Loucy (cell line): ENCODE results near the gene TAF1D.

Experiments
- H2AFZ ChIP-seq: fragments of 200-600 bp; sonication (generic); 2 replicates; pipeline ENCODE4 v1.6.0; 2016; ENCODE audit warnings: antibody characterized with exemption, mild to moderate bottlenecking, low read length, moderate library complexity
- H3F3A ChIP-seq: fragments of 200-600 bp; 2 replicates; pipeline ENCODE4 v1.6.0; 2016; ENCODE audit warnings: antibody characterized with exemption, low read depth, mild to moderate bottlenecking
- H3K27me3 ChIP-seq: fragments of 200-600 bp; sonication (generic); 2 replicates; pipeline ENCODE4 v1.6.1; 2014; ENCODE audit warnings: low read length, mild to moderate bottlenecking; ENCODE audit not compliant: insufficient read depth, poor library complexity, severe bottlenecking
- H3K36me3 ChIP-seq: fragments of 200-600 bp; sonication (generic); 2 replicates; pipeline ENCODE4 v1.6.1; 2016; ENCODE audit warnings: low read length; ENCODE audit not compliant: insufficient read depth
- H3K4me1 ChIP-seq: fragments of 200-600 bp; sonication (generic); 2 replicates; pipeline ENCODE4 v1.5.1; 2014; ENCODE audit warnings: low read length, mild to moderate bottlenecking; ENCODE audit not compliant: insufficient read depth, poor library complexity, severe bottlenecking
- H3K4me2 ChIP-seq: fragments of 200-600 bp; sonication (generic); 2 replicates; pipeline ENCODE4 v1.6.0; 2014; ENCODE audit warnings: antibody characterized with exemption, low read length, low read depth, mild to moderate bottlenecking; ENCODE audit not compliant: poor library complexity, severe bottlenecking
- H3K4me3 ChIP-seq: fragments of 200-600 bp; sonication (generic); 2 replicates; pipeline ENCODE4 v1.5.1; 2014; ENCODE audit warnings: low read length, mild to moderate bottlenecking, mixed read lengths; ENCODE audit not compliant: poor library complexity, severe bottlenecking
- H3K79me2 ChIP-seq: fragments of 200-600 bp; sonication (generic); 2 replicates; pipeline ENCODE4 v1.6.1; 2014; ENCODE audit warnings: low read length; ENCODE audit not compliant: insufficient read depth
- H3K9ac ChIP-seq: fragments of 200-600 bp; sonication (generic); 2 replicates; pipeline ENCODE4 v1.6.0; 2014; ENCODE audit warnings: mild to moderate bottlenecking, low read depth, low read length, moderate library complexity; ENCODE audit not compliant: poor library complexity, severe bottlenecking
- H3K9me2 ChIP-seq: fragments of 200-600 bp; sonication (generic); replicated peaks from 2 replicates; pipeline ENCODE4 v1.6.1; 2016; ENCODE audit warnings: low read depth, low read length, mixed read lengths
- H3K9me3 ChIP-seq: fragments of 200-600 bp; sonication (generic); 2 replicates; pipeline ENCODE4 v1.6.1; 2014; ENCODE audit warnings: mild to moderate bottlenecking, antibody characterized with exemption, low read length, low read depth; ENCODE audit not compliant: insufficient read depth
- H4K20me1 ChIP-seq: fragments of 200-600 bp; sonication (generic); 2 replicates; pipeline ENCODE4 v1.6.0; 2014; ENCODE audit warnings: antibody characterized with exemption, low read length, mild to moderate bottlenecking; ENCODE audit not compliant: insufficient read depth, poor library complexity, severe bottlenecking
- CTCF ChIP-seq: fragments of 200-600 bp; sonication (generic); conservative IDR thresholded peaks from 2 replicates; pipeline ENCODE4 v1.5.1; 2014; ENCODE audit warnings: mild to moderate bottlenecking, antibody characterized with exemption, low read length
- EZH2phosphoT487 ChIP-seq: fragments of 200-600 bp; IDR thresholded peaks from 2 replicates; pipeline ENCODE4 v1.6.1; 2018; ENCODE audit warnings: antibody characterized with exemption, mild to moderate bottlenecking, moderate library complexity, borderline replicate concordance

Gene TAF1D

GRCh38 chr11:93770160-93770559, 28.9 kb upstream of the TAF1D start:
- no peaks in the 10 kb centered on the region for H4K20me1 ChIP-seq
- TF ChIP-seq EZH2phosphoT487 = no peak
- no peaks in the 10 kb centered on the region for H3K27me3 ChIP-seq
- H3K4me3 ChIP-seq = no peak overlapping the region
- no peaks in the 10 kb centered on the region for H3F3A ChIP-seq
- peaks cover 5% of the 10 kb centered on the region; the same call in 1 of the 2 replicates for H3K9me3 ChIP-seq
- no peaks in the 10 kb centered on the region for H3K36me3 ChIP-seq
- no peaks in the 10 kb centered on the region for H3K9me2 ChIP-seq
- H2AFZ ChIP-seq = no peak overlapping the region
- no peak overlapping the region for H3K9ac ChIP-seq
- no peaks in the 10 kb centered on the region for H3K79me2 ChIP-seq
- no peaks in the 10 kb centered on the region for H3K4me1 ChIP-seq
- no peak overlapping the region for H3K4me2 ChIP-seq

GRCh38 chr11:93767018-93767417, 25.7 kb upstream of the TAF1D start:
- Histone ChIP-seq H3K4me1 (no peaks in the 10 kb centered on the region), H2AFZ (no peak overlapping the region), H3K9me3 (no peaks in the 10 kb centered on the region), H3K79me2 (no peaks in the 10 kb centered on the region), H3K27me3 (no peaks in the 10 kb centered on the region), H3F3A (no peaks in the 10 kb centered on the region), H3K9ac (no peak overlapping the region), H3K4me3 (no peak overlapping the region), H3K9me2 (no peaks in the 10 kb centered on the region), H3K36me3 (no peaks in the 10 kb centered on the region), H4K20me1 (no peaks in the 10 kb centered on the region), H3K4me2 (no peak overlapping the region)
- no peak for TF ChIP-seq CTCF
- no peak for TF ChIP-seq EZH2phosphoT487

GRCh38 chr11:93766504-93766903, 25.2 kb upstream of the TAF1D start:
- Histone ChIP-seq H3K79me2 (no peaks in the 10 kb centered on the region), H3K4me3 (no peak overlapping the region), H3F3A (no peaks in the 10 kb centered on the region), H3K36me3 (no peaks in the 10 kb centered on the region), H4K20me1 (no peaks in the 10 kb centered on the region), H3K9ac (no peak overlapping the region), H2AFZ (no peak overlapping the region), H3K27me3 (no peaks in the 10 kb centered on the region), H3K9me3 (no peaks in the 10 kb centered on the region), H3K4me1 (no peaks in the 10 kb centered on the region), H3K9me2 (no peaks in the 10 kb centered on the region), H3K4me2 (no peak overlapping the region)
- TF ChIP-seq EZH2phosphoT487 (no peak), CTCF (no peak)

GRCh38 chr11:93765551-93765950, 24.3 kb upstream of the TAF1D start:
- Histone ChIP-seq H3K9me3 (no peaks in the 10 kb centered on the region), H3K4me3 (no peak overlapping the region), H2AFZ (no peak overlapping the region), H4K20me1 (no peaks in the 10 kb centered on the region), H3K4me2 (no peak overlapping the region), H3K9ac (no peak overlapping the region), H3K36me3 (no peaks in the 10 kb centered on the region), H3K4me1 (no peaks in the 10 kb centered on the region), H3F3A (no peaks in the 10 kb centered on the region), H3K27me3 (no peaks in the 10 kb centered on the region), H3K79me2 (no peaks in the 10 kb centered on the region), H3K9me2 (no peaks in the 10 kb centered on the region)
- no peak for TF ChIP-seq CTCF
- no peak for TF ChIP-seq EZH2phosphoT487
